HEK293T (cell line): ENCODE measurements around the gene TRIM62.

Experiments used
- CTCF ChIA-PET: fragments of 350-600 bp; formaldehyde crosslinking; extraction: SDS; loops from one replicate; lab custom pipeline; 2021; ENCODE audit warnings: antibody characterized with exemption, inconsistent platforms; lab: Yijun Ruan, JAX
- POLR2A ChIA-PET: fragments of 350-600 bp; formaldehyde crosslinking; extraction: SDS; loops from one replicate; lab custom pipeline; 2020; ENCODE audit warnings: antibody characterized with exemption, inconsistent platforms; lab: Yijun Ruan, JAX
- DNase-seq: peaks from one replicate; pipeline ENCODE4 v3.0.0; 2012; ENCODE audit warnings: mixed read lengths; ENCODE audit errors: extremely low spot score
- ARNT ChIP-seq: fragments of 450-650 bp; IDR thresholded peaks from 2 replicates; pipeline ENCODE4 v1.6.1; 2017; ENCODE audit warnings: mild to moderate bottlenecking
- BHLHE40 ChIP-seq: fragments of 450-650 bp; IDR thresholded peaks from 2 replicates; pipeline ENCODE4 v1.6.1; 2016; ENCODE audit warnings: mild to moderate bottlenecking, moderate library complexity, borderline replicate concordance
- CTBP1 ChIP-seq: fragments of 450-650 bp; IDR thresholded peaks from 2 replicates; pipeline ENCODE4 v1.6.1; 2016; ENCODE audit warnings: borderline replicate concordance
- ELF4 ChIP-seq: fragments of 450-650 bp; IDR thresholded peaks from 2 replicates; pipeline ENCODE4 v1.6.1; 2017; ENCODE audit warnings: antibody characterized with exemption
- FOXA1 ChIP-seq: fragments of 450-650 bp; IDR thresholded peaks from 2 replicates; pipeline ENCODE4 v1.6.1; 2016; ENCODE audit warnings: mild to moderate bottlenecking
- FOXK2 ChIP-seq: fragments of 450-650 bp; IDR thresholded peaks from 2 replicates; pipeline ENCODE4 v1.6.1; 2016; ENCODE audit warnings: mild to moderate bottlenecking
- FOXM1 ChIP-seq: fragments of 450-650 bp; IDR thresholded peaks from 2 replicates; pipeline ENCODE4 v1.6.1; 2017; ENCODE audit warnings: mild to moderate bottlenecking, borderline replicate concordance
- HDGF ChIP-seq: fragments of 450-650 bp; IDR thresholded peaks from 2 replicates; pipeline ENCODE4 v1.6.1; 2017; ENCODE audit warnings: antibody characterized with exemption, borderline replicate concordance
- L3MBTL2 ChIP-seq: fragments of 450-650 bp; conservative IDR thresholded peaks from 2 replicates; pipeline ENCODE4 v1.6.1; 2016; ENCODE audit warnings: mild to moderate bottlenecking
- LEF1 ChIP-seq: fragments of 450-650 bp; IDR thresholded peaks from 2 replicates; pipeline ENCODE4 v1.6.1; 2017; ENCODE audit warnings: mild to moderate bottlenecking, borderline replicate concordance
- NFRKB ChIP-seq: fragments of 450-650 bp; IDR thresholded peaks from 2 replicates; pipeline ENCODE4 v1.6.1; 2016; ENCODE audit warnings: mild to moderate bottlenecking, moderate library complexity
- PKNOX1 ChIP-seq: fragments of 450-650 bp; IDR thresholded peaks from 2 replicates; pipeline ENCODE4 v1.6.1; 2016
- SP1 ChIP-seq: fragments of 450-650 bp; IDR thresholded peaks from 2 replicates; pipeline ENCODE4 v1.6.1; 2017
- SUZ12 ChIP-seq: fragments of 450-650 bp; IDR thresholded peaks from 2 replicates; pipeline ENCODE4 v1.6.1; 2016; ENCODE audit warnings: mild to moderate bottlenecking
- TARDBP ChIP-seq: fragments of 450-650 bp; IDR thresholded peaks from 2 replicates; pipeline ENCODE4 v1.6.1; 2016
- ZNF384 ChIP-seq: fragments of 450-650 bp; IDR thresholded peaks from 2 replicates; pipeline ENCODE4 v1.6.1; 2016

The TRIM62 gene

GRCh38 chr1:33181921-33182341 is at the start of gene TRIM62:
TRIM62 (minus strand) TSS chr1:33182043; CDS start chr1:33181432, 611 bp downstream.
- ChIA-PET POLR2A (interaction anchor here (1.4 to 2.2 kb wide), 3 partner anchors 9 to 55 kb away, joined by 4 to 21 read pairs (median 6); no protein-coding TSS in a partner anchor), CTCF (interaction anchor here (0.5 to 1.3 kb wide), 3 partner anchors 54 to 319 kb away, joined by 3 to 5 read pairs (median 4); no protein-coding TSS in a partner anchor)
- TF ChIP-seq LEF1 (no peak), SP1 (peak; percentile 96)
- peak; percentile 99 for DNase-seq

DNA sequence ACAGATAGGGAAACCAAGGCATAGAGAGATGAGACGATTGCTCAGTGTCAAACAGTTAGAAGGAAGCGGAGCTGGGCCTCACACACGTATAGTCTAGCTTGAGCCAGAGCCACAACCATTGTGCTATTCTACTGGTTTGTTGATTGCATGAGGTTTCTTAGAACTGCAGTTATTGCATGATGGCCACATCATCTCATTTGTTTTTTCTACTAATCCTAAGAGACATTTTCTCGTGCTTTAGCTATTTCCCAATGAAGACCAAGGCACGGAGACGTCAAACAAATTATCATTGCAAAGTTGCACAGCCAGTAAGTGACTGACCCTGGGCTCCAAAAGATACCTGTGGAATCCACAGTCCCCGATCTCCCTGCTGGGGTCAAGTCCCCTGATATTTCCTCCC is 49.3 kb upstream of the TRIM62 start:
- ChIA-PET CTCF (no interaction called here), POLR2A (no interaction called here)
- no peak for TF ChIP-seq LEF1
- no peak for TF ChIP-seq ARNT
- no peak for DNase-seq

DNA sequence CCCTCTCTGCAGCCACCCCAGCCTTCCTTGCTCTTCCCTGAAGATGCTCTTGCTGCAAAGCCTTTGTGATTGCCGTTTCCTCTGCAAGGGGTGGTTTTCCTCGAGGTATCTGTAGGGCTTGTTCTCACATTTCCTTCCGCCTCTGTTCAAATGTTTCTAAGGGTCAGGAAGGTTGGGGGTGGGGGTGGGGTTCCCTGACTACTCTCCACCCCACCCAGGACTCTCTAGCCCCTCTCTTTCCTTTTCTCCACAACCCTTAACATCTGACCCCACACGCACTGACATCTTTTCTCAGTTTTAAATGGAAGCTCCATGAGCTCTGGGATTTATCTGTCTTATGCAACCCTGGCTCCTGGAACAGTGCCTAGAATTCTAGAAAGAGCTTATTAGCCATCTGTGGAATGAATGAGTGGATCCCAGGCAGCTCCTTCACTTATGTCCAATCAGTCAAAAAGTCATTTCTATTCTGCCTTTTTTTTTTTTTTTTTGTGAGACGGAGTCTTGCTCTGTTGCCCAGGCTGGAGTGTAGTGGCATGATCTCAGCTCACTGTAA is 47.2 kb upstream of the TRIM62 start:
- CTCF ChIA-PET = no interaction called here
- POLR2A ChIA-PET = no interaction called here
- TF ChIP-seq ZNF384 (no peak), HDGF (no peak), BHLHE40 (no peak), L3MBTL2 (no peak), SUZ12 (no peak), SP1 (no peak), FOXK2 (no peak), NFRKB (no peak), LEF1 (no peak), FOXA1 (no peak), CTBP1 (no peak), TARDBP (no peak), PKNOX1 (no peak), ARNT (no peak)
- peak; percentile 5 for DNase-seq

GRCh38 chr1:33225586-33225985 is 43.7 kb upstream of the TRIM62 start:
- POLR2A ChIA-PET = no interaction called here
- TF ChIP-seq HDGF (no peak), BHLHE40 (no peak)
- CTCF ChIA-PET = interaction anchor here (0.6 kb wide), 1 partner anchor 255 kb away, joined by 3 read pairs; no protein-coding TSS in a partner anchor
- DNase-seq = no peak

DNA sequence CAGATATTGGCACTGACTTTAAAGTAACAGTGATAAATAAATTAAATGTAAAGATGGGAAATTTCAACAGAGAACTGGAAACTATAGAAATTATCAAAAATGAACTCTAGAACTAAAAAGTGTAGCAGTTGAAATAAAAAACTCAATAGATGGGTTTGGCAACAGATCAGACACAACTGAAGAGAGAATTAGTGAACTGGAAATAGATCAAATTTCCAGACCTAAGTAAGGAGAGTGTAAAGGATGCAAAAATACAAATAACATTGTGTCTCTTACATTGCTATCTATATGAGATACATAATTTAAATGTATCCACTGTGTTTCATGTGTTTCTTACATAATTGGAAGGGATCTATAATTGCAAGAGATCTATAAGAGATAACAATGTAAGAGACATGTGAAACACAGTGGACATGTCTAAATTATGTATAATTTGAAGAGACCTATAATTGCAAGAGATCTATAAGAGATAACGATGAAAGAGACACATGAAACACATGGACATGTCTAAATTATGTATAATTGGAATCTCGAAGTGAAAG is 42.4 kb upstream of the TRIM62 start:
- TF ChIP-seq ELF4 (no peak), BHLHE40 (no peak), HDGF (no peak), TARDBP (no peak), SUZ12 (no peak), FOXA1 (no peak), ARNT (no peak), NFRKB (no peak), SP1 (no peak), L3MBTL2 (no peak), FOXK2 (no peak), FOXM1 (no peak), PKNOX1 (no peak), CTBP1 (no peak)
- DNase-seq = no peak
- ChIA-PET CTCF (no interaction called here), POLR2A (no interaction called here)

DNA sequence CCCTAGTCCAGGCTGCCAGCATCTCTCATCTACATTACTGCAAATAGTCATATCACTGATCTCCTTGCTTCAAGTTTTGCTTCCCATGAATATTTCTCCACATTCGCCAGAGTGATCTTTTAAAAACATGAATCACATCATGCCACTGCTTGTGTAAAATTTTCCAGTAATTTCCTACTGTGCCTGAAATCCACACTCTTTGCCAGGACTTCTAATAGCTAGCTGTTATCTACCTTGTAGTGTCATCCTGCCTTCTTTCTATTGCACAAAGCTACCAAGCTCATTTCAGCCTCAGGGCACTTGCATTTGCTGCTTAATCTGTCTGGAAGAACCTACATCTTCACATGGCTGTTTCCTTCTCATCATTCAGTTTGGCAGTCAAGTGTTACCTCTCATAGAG is 40.5 kb upstream of the TRIM62 start:
- TF ChIP-seq PKNOX1 (no peak), BHLHE40 (no peak), SP1 (no peak), ZNF384 (no peak), FOXA1 (no peak), SUZ12 (no peak), FOXK2 (no peak), ELF4 (no peak), L3MBTL2 (no peak), CTBP1 (no peak), HDGF (no peak), ARNT (no peak), NFRKB (no peak), LEF1 (no peak)
- ChIA-PET CTCF (no interaction called here), POLR2A (no interaction called here)
- no peak for DNase-seq

DNA sequence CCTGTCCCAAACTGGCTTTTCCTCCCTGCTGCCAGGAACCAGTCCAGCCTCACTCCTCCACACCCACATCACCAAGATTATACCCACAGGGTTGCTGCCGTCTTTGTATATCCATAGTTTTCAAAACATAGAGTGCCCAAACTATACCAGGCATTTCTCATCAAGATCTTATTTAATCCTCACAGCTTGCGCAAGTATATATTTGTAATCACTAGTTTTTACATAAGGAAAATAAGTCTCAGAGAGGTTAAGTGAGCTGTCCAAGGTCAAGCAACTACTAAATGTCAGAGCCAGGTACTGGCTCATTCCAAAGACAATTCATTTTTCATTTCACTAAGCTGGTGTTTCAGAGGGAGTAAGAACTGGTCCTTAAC is 39.5 kb upstream of the TRIM62 start:
- ChIA-PET POLR2A (no interaction called here), CTCF (no interaction called here)
- no peak for DNase-seq
- TF ChIP-seq SP1 (no peak), L3MBTL2 (no peak), TARDBP (no peak), ELF4 (no peak), SUZ12 (no peak)
